Esophagus squamous epithelium (tissue), 4 donors: ENCODE measurements around the gene ODF2L.

ENCODE experiments used
- POLR2A ChIP-seq, 4 donors: fragments of 450-650 bp; IDR thresholded peaks; one replicate each; pipeline ENCODE4 v1.6.1; 2017; ENCODE audit warnings: antibody characterized with exemption in 4 of 4, mild to moderate bottlenecking in 4 of 4, moderate library complexity in 3 of 4
- TF ChIP-seq, protein P1 (sequence below), 6 experiments: fragments of 450-650 bp in 4 of 6; fragments of 200-600 bp in 2 of 6; sonication (generic) in 2 of 6; IDR thresholded peaks; one replicate each; pipeline ENCODE4 v1.5.1; 2016 to 2019; ENCODE audit warnings: antibody characterized with exemption in 6 of 6, mild to moderate bottlenecking in 4 of 6, moderate library complexity in 4 of 6

DNA sequence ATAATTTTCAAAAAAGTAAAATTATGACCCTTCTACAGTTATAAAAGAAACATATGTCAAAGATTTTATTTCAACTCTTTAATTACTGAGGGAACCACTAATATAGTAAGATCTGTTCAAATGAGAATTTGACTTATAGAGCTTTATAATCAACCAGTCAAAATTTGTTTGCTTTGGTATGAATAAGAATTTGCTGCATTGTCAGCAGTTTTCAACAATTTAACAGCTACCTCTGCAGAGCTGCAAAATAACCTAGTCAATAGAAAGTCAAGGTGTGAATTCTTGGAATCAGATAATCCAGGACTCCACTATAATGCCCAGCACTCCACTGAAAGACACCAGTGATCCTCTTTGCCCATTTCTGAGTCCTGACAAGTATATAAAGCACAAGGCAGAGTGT, 78.2 kb downstream of the ODF2L start:
- TF ChIP-seq, protein P1, sequence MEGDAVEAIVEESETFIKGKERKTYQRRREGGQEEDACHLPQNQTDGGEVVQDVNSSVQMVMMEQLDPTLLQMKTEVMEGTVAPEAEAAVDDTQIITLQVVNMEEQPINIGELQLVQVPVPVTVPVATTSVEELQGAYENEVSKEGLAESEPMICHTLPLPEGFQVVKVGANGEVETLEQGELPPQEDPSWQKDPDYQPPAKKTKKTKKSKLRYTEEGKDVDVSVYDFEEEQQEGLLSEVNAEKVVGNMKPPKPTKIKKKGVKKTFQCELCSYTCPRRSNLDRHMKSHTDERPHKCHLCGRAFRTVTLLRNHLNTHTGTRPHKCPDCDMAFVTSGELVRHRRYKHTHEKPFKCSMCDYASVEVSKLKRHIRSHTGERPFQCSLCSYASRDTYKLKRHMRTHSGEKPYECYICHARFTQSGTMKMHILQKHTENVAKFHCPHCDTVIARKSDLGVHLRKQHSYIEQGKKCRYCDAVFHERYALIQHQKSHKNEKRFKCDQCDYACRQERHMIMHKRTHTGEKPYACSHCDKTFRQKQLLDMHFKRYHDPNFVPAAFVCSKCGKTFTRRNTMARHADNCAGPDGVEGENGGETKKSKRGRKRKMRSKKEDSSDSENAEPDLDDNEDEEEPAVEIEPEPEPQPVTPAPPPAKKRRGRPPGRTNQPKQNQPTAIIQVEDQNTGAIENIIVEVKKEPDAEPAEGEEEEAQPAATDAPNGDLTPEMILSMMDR (IDR thresholded peaks at IDR 0.05), result no peak
- TF ChIP-seq POLR2A (IDR thresholded peaks at IDR 0.05), result no peak
